Myocyte (in vitro differentiated cells): ENCODE data around the gene FASTK. TPM values are rescaled to one million over a fixed set of nuclear protein-coding genes. Genes with fewer than 3 reads are reported as not detected.
A peak's percentile ranks its signal among the peaks of the same experiment; 100 is the strongest.

Experiments used
- DNase-seq: peaks from one replicate; pipeline ENCODE4 v3.0.0-alpha.2; 2012; ENCODE audit warnings: low read depth
- total RNA-seq: library from RNA; depleted of rRNA; stranded (reverse); fragments of >200 nt; gene quantifications from 2 replicates; pipeline ENCODE4 v1.2.3, GENCODE V29; 2014

Gene FASTK
- total RNA-seq, 1 donor from 2014 or later = 177 TPM

- DNase-seq = no peak
Measured at GRCh38 chr7:151100921-151101320, 20.3 kb upstream of the FASTK start.

- DNase-seq = peak; percentile 68
Measured at GRCh38 chr7:151099486-151100211, 19.0 kb upstream of the FASTK start.

GRCh38 chr7:151095828-151096475 is 15.3 kb upstream of the FASTK start:
- DNase-seq = peak; percentile 93

GRCh38 chr7:151095123-151095797 is 14.7 kb upstream of the FASTK start:
- no peak for DNase-seq

- DNase-seq = no peak
Measured at GRCh38 chr7:151094675-151095074, 14.1 kb upstream of the FASTK start.

- DNase-seq = no peak
Measured at GRCh38 chr7:151093748-151094147, 13.1 kb upstream of the FASTK start.

GRCh38 chr7:151091988-151092387 is 11.4 kb upstream of the FASTK start:
- no peak for DNase-seq

- peak; percentile 42 for DNase-seq
Measured at GRCh38 chr7:151091431-151091830, 10.8 kb upstream of the FASTK start.

- DNase-seq = no peak
Measured at GRCh38 chr7:151091003-151091402, 10.4 kb upstream of the FASTK start.

- DNase-seq = no peak
Measured at GRCh38 chr7:151089893-151090730, 9.5 kb upstream of the FASTK start.

- peak; percentile 62 for DNase-seq
Measured at GRCh38 chr7:151088856-151089699, 8.5 kb upstream of the FASTK start.

- peak; percentile 40 for DNase-seq
Measured at GRCh38 chr7:151088019-151088855, 7.6 kb upstream of the FASTK start.

- DNase-seq = peak; percentile 90
Measured at GRCh38 chr7:151087245-151088018, 6.8 kb upstream of the FASTK start.

- DNase-seq = peak; percentile 38
Measured at GRCh38 chr7:151086802-151087244, 6.2 kb upstream of the FASTK start.

- DNase-seq = peak; percentile 99
Measured at GRCh38 chr7:151085691-151086620, 5.3 kb upstream of the FASTK start, which contains the start of gene AGAP3. AGAP3 (plus strand) TSS chr7:151086475; CDS start chr7:151086742, 267 bp downstream.

- no peak for DNase-seq
Measured at GRCh38 chr7:151085329-151085690, 4.7 kb upstream of the FASTK start.

- DNase-seq = no peak
Measured at GRCh38 chr7:151083824-151084160, 3.2 kb upstream of the FASTK start.
